ENCODE data around the gene MYO10. TPM values are rescaled to one million over a fixed set of nuclear protein-coding genes. Genes with fewer than 3 reads are reported as not detected.

MYO10 gene
- total and polyA plus RNA-seq, 2 experiments from 2014 or later, result 33.7 to 52.4 TPM

- Histone ChIP-seq H2AFZ (no peak overlapping the region), H4K20me1 (ENCODE audit: insufficient read depth, poor library complexity, severe bottlenecking) (no peaks in the 10 kb centered on the region), H3K9me3 (ENCODE audit: low read depth) (no peaks in the 10 kb centered on the region), H3K79me2 (no peaks in the 10 kb centered on the region), H3K4me2 (no peak overlapping the region), H3K4me1 (ENCODE audit: insufficient read depth) (no peaks in the 10 kb centered on the region), H3K27ac (no peak overlapping the region), H3K9me2 (replicated peaks; ENCODE audit: insufficient read depth) (no peaks in the 10 kb centered on the region), H3K27me3 (no peaks in the 10 kb centered on the region), H3K4me3 (no peak overlapping the region), H3K36me3 (replicated peaks; ENCODE audit: insufficient read depth, low read depth) (no peaks in the 10 kb centered on the region)
- DNase-seq (ENCODE audit: low spot score), result no peak
- WGBS (ENCODE audit: low lambda C conversion rate, missing lambda C conversion rate), result 94% methylated on average over 13 of the region's 13 CpGs
- TF ChIP-seq CTCF (IDR thresholded peaks at IDR 0.05; ENCODE audit: poor library complexity) (no peak), EZH2 (IDR thresholded peaks at IDR 0.05; ENCODE audit: borderline replicate concordance) (no peak), EZH2phosphoT487 (IDR thresholded peaks at IDR 0.05; ENCODE audit: low read depth, severe bottlenecking, unreplicated experiment) (no peak)
Observed at GRCh38 chr5:16957304-16958196, 21.5 kb upstream of the MYO10 start.

DNA sequence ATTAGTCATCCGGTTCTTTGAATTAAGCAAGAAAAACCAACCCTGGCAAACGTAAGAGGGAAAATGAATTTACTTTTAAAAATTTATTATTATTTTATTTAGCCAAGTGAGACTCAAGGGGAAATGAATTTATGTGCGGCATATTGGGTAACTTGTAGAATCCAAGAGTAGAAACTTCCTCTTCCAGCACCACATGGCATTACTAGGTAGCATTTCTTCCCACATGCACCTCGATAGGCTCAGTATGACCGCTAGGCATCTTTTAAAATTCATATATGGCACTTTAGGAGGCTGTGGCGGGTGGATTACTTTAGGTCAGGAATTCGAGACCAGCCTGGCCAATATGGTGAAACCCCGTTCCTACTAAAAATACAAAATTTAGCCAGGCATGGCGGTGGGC, 17.6 kb upstream of the MYO10 start:
- H2AFZ ChIP-seq, result no peak overlapping the region
- no peak for DNase-seq (ENCODE audit: low spot score)
- WGBS (ENCODE audit: low lambda C conversion rate, missing lambda C conversion rate), result 94% methylated on average over 9 of the region's 9 CpGs

DNA sequence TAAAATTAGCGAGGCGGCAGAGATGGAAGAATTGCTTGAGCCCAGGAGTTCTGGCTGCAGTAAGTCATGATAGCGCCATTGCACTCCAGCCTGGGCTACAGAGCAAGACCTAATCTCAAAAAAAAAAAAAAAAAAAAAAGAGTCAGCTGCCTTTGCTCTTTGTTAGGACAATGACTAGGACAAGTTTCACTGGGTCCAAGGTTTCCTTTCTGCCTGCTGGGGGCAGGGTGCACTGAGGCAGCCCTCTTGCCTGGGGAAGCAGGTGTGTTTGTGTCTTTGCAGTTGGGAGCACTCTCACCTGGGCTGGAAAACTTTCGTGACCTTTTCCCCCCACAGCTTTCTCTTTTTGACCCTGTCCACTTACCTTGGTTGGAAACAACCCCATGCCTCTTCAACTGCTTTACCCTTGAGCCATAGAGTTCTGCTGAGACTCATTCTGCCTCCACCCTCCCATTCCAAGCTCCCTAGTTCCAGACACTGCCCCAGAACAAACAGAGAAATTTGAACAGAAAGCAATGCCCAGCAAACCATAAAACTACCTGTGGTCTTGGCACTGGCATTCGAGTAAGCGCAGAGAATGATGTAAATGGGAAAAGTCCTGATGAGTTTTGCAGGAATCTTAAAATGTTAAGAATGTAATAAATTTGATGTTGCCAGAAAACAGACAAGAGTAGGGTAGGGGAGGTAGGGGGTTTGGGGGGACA, 17.0 kb upstream of the MYO10 start:
- TF ChIP-seq CTCF (IDR thresholded peaks at IDR 0.05; ENCODE audit: poor library complexity) (no peak), EZH2phosphoT487 (IDR thresholded peaks at IDR 0.05; ENCODE audit: low read depth, severe bottlenecking, unreplicated experiment) (no peak), EZH2 (IDR thresholded peaks at IDR 0.05; ENCODE audit: borderline replicate concordance) (no peak)
- no peak overlapping the region for H3K4me3 ChIP-seq
- no peaks in the 10 kb centered on the region for H3K79me2 ChIP-seq
- 89% methylated on average over 6 of the region's 6 CpGs for WGBS (ENCODE audit: low lambda C conversion rate, missing lambda C conversion rate)
- H3K27me3 ChIP-seq, result no peaks in the 10 kb centered on the region
- no peak overlapping the region for H3K4me2 ChIP-seq
- H2AFZ ChIP-seq, result no peak overlapping the region
- H3K4me1 ChIP-seq (ENCODE audit: insufficient read depth), result no peaks in the 10 kb centered on the region
- H3K27ac ChIP-seq, result peak overlapping the region; percentile 43
- peak; percentile 41 for DNase-seq (ENCODE audit: low spot score)
- H3K9me3 ChIP-seq (ENCODE audit: low read depth), result no peaks in the 10 kb centered on the region
- H3K9me2 ChIP-seq (replicated peaks; ENCODE audit: insufficient read depth), result no peaks in the 10 kb centered on the region
- H3K36me3 ChIP-seq (replicated peaks; ENCODE audit: insufficient read depth, low read depth), result no peaks in the 10 kb centered on the region
- no peaks in the 10 kb centered on the region for H4K20me1 ChIP-seq (ENCODE audit: insufficient read depth, poor library complexity, severe bottlenecking)

More for the DNA sequence above, 17.6 kb upstream of the MYO10 start:
- Histone ChIP-seq H3K27ac (no peak overlapping the region), H3K4me3 (no peak overlapping the region), H3K4me2 (no peak overlapping the region), H3K27me3 (no peaks in the 10 kb centered on the region), H3K9me3 (ENCODE audit: low read depth) (no peaks in the 10 kb centered on the region), H3K79me2 (no peaks in the 10 kb centered on the region), H3K9me2 (replicated peaks; ENCODE audit: insufficient read depth) (no peaks in the 10 kb centered on the region), H3K4me1 (ENCODE audit: insufficient read depth) (no peaks in the 10 kb centered on the region), H3K36me3 (replicated peaks; ENCODE audit: insufficient read depth, low read depth) (no peaks in the 10 kb centered on the region), H4K20me1 (ENCODE audit: insufficient read depth, poor library complexity, severe bottlenecking) (no peaks in the 10 kb centered on the region)
- TF ChIP-seq CTCF (IDR thresholded peaks at IDR 0.05; ENCODE audit: poor library complexity), result no peak
- TF ChIP-seq EZH2phosphoT487 (IDR thresholded peaks at IDR 0.05; ENCODE audit: low read depth, severe bottlenecking, unreplicated experiment), result no peak
- TF ChIP-seq EZH2 (IDR thresholded peaks at IDR 0.05; ENCODE audit: borderline replicate concordance), result no peak
